Stimulated activated CD8-positive, alpha-beta memory T cell treated with anti-CD3 and anti-CD28 coated beads, Interleukin-15, amount 100 ng/mL, for 1 hour (primary cell): ENCODE results near the gene CCDC86.
"Not testable (repeated sequence)": the region's sequence is repeated elsewhere in the genome, so short reads cannot be mapped to it uniquely, and the experiment has no call there.

Source experiments
- DNase-seq: peaks from one replicate; pipeline ENCODE4 v3.0.0-alpha.2; 2020; ENCODE audit warnings: low read depth

Gene CCDC86, protein sequence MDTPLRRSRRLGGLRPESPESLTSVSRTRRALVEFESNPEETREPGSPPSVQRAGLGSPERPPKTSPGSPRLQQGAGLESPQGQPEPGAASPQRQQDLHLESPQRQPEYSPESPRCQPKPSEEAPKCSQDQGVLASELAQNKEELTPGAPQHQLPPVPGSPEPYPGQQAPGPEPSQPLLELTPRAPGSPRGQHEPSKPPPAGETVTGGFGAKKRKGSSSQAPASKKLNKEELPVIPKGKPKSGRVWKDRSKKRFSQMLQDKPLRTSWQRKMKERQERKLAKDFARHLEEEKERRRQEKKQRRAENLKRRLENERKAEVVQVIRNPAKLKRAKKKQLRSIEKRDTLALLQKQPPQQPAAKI

DNA sequence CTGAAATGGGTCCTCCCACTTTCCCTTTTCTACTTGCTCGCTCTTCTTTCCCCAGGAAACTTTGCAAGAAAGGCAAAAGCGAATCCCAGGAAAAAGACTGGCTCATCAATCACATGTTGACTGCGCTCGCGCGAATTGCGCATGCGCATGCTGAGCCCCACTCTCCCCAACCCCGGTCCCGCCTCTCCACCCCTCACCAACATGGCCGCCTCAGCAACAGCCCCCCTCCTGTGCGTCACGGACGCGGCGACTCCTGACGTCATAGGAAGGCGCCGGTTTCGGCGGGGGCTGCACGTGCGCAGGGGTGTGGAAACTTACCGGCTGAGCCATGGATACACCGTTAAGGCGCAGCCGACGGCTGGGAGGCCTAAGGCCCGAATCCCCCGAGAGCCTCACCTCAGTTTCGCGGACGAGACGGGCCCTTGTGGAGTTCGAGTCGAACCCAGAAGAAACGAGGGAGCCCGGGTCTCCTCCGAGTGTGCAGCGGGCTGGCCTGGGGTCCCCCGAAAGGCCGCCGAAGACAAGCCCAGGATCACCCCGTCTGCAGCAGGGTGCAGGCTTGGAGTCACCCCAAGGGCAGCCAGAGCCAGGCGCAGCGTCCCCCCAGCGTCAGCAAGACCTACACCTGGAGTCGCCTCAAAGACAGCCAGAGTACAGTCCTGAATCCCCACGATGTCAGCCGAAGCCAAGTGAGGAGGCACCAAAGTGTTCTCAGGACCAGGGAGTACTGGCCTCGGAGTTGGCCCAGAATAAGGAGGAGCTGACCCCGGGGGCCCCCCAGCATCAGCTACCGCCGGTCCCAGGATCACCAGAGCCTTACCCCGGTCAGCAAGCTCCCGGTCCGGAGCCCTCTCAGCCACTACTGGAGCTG, at the start of gene CCDC86:
CCDC86 (plus strand) TSS at position 317 of the 871 bp plus-strand sequence; CDS start at position 329, 12 bp downstream.
- DNase-seq = peak; percentile 99

DNA sequence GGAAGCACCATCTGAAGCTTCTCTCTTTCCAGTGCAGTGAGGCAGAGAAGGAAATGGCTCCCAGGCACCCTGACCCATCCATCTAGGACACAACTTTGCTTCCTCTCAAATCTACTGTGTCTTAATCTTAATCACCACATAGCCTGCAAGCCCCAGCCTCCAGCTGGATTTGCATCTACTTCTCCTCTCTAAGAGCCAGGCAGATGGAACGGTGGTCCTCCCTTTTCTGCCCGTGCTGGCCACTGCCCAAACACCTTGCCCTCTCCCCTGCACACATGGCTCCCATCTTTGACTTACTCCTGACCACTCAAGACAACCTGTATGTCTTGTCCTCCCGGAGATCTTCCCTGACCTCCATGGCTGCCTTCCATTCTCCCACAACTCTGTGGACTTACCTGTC, 49.4 kb upstream of the CCDC86 start:
- DNase-seq = no peak

DNA sequence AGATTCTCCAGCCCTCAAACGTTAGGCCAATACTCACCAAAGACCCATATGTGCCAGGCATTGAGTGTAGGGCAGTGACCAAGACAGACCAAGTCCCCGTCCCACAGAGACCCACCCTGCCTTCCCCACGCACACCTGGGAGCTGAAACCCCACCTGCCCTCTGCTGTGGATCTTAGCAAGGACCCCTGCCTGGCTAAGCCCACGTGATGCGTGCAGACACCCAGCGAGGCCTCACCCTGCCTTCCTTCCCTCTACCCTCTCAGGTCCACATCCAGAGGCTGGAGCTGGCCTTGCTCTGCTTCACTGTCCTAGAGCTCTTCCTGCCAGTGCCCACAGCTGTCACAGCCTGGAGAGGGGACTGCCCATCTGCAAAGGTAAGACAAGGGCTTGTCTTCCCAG, 46.6 kb upstream of the CCDC86 start:
- DNase-seq = no peak

DNA sequence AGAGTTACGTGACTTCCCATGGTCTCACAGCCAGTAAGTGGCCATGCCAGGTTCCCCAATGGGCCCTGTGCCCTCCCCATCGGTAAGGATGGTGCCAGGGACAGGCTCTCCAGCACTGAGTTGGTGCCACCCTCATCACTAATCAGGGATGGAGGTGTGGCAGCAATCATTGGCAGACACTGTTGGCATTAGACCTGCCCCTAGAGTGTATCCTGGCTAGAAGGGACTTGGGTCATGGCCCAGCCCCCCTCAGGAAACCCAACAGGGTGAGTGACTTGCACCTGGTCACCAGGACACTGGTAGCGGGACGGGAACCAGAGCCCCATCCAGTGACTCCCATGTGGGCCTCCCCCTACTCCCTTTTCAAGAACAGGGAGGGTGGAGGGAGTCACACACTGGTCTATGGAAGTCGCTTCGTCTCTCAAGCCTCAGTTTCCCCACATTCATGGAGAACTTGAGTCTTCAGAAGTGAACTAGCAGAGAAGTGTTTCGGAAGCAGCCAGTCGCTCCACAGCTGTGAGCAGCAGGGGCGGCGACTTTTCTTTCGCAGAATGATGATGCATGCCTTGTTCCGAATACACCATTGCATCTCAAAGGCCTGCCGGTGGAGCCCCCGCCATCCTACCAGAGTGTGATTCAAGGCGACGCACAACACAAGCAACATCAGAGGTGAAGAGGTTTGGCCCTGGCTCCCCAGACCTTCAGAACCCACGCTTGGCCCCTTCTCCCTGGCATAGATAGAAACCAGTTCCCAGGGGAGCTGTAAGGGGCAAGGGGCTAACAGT, 43.9 kb upstream of the CCDC86 start:
- no peak for DNase-seq

DNA sequence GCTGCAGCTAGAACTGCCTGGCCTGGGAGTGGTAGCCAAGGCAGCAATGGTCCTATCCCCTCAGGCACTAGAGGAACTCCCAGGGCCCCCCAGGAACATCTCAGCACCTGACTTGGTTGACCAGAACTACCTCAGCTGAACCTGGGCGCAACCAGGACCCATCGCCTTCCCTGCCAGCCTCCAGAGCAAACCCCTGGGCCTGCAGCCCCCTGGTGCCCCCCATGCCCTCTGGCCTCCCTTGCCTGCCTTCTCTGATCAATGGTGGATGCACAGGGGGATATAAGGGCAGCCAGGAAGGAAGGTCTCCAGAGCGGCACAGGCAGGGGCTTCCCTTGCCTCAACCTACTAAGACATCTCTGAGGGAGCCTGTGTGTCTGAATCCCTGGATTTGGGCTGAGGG, 43.3 kb upstream of the CCDC86 start:
- no peak for DNase-seq

DNA sequence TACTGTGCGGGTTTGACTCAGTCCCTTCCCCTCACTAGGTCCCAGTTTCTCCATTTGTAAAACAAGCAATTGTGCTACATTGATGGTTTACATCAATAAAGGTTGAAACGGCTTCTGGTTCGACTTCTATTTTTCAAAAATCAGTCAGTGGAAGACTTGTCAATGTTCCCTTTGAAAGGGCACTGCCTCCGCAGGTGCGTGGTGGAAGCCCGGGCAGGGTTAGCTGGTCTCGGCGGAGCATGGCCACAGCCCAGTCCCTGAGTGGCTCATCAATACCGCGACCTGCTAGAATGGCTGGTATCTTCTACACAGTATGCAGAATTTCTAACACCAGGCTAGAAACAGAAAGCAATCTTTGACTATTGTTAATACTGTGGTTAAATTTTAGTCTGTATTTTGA, 40.7 kb upstream of the CCDC86 start:
- DNase-seq = no peak

DNA sequence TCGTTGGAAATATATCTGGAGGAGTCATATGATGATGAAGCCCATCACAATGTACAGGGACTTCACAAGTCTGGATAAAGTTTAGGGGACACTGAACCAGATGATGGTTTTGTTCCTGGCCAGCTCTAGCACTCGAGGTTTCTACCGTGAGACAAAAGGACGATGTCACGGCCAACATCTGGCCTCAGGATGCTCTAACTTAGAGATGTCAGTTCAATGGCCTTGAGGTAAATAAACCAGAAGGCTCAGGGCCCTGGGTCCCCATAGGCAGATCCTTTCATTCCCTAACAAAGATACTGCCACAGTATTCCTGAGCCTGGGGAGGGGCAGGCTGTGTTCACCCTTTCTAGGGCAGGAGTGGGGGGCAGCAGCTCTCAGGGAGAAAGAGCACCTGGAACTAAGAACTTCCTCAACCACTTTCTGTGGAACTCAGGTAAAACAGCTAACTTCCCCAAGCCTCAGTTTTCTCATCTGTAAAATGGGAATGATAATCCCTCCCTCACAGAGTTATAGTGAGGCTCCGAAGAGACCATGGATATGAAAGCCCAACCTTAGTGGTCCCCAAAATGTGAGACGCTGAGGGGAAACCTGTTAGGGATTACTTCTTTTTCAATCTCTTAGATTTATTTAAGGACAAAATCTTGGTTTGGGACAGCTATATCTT, 38.5 kb upstream of the CCDC86 start:
- no peak for DNase-seq

DNA sequence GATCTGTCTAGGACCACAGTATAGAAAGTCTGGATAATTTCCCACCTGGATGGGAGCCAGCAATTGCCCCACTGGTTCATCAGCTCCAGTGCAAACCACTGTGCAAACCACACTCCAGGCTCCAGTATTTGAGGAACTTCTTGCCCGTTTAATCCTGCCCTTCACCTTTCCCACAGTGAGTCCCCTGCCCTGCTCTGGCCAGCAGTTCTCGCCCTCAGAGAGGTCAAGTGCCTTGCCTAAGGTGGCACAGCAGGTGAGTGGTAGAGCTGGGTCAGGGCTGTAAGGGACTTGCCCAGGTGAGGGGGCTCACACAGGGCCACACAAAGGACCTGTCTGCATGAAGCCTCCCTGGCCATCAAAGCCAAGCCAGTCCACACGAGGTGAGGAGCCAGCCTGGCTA, 32.7 kb upstream of the CCDC86 start:
- DNase-seq = no peak

DNA sequence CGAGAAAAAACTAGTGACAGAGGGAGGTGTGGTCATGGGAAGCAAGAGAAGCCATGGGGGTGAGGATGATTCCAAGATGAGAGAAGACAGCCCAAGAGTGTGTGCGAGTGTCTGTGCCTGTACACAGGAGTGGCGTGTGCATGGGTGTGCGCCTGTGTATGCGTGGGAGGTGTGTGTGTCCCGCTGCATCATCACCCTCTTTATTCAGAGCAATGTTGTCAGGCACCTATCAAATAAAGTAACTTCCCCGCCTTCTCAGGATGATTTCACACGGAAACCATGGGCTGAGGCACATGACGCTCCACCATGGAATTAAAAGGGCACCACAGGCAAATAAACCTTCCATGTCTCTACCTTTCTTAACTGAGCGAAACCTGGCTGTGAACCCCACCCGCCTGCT, 32.2 kb upstream of the CCDC86 start:
- no peak for DNase-seq

DNA sequence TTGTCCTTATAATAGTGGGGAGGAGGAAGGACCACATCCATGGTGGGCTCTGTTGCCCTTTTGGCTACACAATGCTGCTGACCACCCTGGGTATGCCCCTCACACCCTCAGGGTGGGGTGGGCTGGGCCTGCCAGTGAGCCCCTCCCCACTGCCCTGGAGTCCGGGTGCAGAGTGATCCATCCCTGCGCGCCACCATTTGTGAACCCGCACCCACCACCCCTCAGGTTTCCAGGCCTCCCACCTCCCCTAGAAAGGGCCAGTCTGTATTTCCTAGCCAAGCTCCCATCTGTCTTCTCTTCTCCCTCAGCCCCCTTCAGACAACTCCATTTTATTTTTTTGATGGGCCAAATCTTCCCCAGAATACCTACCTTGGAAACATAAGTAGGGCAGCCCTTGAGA, 31.8 kb upstream of the CCDC86 start:
- no peak for DNase-seq

DNA sequence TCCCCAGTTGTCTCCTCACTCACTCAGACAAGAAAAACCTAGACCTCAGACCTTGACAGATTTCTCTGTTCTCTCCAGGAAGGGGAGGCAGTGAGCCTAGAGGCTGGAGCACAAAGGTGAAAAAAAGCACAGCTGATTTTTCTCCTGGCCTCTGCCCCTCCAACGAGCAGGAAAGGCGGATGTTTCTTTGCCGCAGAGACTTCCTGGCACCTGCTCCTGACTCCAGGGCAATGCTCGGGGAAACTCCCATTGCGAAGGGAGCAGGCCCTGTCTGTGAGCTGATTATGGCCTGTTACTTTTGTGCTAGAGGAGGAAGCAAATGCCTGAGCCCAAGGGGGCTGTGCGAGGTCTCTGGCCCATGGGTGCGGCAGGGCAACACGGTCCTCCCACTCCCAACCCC, 31.3 kb upstream of the CCDC86 start:
- DNase-seq = no peak

DNA sequence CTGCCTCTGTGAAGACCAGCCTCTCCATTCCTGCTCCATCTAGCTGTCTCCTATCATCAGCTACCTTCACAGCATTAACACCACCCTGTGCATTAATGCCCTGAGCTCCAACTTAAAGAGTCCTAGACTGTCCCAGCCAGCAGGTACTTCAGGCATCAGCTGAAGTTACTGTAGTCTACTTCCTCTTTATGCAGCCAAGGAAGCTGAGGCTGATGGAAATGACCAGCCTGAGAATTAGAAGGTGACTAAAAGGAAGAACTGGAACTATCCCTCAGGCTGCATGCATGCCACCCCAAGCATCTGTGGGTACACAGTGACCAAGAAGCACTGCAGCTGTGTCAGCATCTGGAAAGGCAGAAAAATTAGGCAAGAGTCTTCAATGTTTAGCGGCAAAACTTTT, 28.6 kb upstream of the CCDC86 start:
- DNase-seq = no peak

DNA sequence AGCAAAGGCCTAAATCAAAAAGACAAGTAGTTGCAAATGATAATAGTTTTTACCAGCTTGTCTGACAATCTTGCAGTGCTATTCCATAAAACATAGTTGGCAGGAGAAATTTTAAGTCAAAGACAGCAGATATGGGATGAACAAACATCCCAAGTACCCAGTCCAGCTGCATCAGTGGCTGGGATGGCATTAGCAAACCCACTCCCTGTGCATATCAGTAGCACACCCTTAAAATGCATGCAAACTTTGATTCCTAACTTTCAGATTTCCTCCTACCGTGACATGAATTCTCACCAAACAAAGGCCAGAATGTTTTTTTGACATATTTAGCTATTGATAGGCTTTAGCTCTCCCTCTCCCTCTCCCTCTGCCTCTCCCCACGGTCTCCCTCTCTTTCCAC, 27.8 kb upstream of the CCDC86 start:
- DNase-seq = no peak

DNA sequence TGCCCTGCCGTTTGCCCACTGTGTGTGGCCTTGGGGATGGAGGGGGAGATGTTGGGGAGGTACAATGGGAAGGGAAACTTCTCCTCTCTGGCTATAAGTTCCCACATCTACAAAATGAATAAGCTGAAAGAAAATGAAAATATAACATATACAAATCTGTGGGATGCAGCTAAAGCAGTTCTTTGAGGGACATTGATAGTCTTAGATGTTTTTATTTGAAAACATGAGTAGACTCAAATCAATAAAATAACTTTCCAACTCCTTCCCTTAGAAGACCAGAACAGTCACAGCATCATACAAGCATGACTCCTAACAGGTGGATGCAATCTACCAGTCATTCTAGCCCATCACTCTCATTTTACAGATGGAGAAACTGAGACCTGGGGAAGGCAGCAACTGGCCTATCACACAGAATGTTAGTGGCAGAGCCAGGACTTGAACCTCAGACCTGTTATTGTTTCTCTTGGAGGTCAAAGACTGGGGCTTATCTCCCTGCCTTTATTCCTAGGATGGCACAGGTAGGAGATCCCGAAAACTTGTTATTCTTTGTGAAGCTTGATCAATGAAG, 25.2 kb upstream of the CCDC86 start:
- no peak for DNase-seq

DNA sequence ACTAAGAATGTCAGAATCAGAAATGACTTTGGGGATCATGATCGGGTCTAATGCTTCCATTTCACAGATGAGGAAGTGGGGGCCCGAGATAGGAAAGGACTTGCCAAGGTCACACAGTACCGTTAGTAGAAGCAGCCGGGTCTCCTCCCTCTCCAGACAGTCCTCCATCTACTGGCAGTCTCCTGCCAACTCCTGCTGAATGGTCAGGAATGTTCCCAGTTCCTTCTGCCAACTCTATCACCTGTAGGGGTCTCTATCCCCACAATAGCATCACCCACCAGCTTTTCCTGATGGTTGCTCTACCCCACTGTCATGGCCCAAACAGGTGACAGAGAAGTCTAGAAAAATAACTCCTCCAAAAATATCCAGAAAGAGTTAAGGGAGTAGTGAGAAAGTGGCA, 23.9 kb upstream of the CCDC86 start:
- DNase-seq = no peak

DNA sequence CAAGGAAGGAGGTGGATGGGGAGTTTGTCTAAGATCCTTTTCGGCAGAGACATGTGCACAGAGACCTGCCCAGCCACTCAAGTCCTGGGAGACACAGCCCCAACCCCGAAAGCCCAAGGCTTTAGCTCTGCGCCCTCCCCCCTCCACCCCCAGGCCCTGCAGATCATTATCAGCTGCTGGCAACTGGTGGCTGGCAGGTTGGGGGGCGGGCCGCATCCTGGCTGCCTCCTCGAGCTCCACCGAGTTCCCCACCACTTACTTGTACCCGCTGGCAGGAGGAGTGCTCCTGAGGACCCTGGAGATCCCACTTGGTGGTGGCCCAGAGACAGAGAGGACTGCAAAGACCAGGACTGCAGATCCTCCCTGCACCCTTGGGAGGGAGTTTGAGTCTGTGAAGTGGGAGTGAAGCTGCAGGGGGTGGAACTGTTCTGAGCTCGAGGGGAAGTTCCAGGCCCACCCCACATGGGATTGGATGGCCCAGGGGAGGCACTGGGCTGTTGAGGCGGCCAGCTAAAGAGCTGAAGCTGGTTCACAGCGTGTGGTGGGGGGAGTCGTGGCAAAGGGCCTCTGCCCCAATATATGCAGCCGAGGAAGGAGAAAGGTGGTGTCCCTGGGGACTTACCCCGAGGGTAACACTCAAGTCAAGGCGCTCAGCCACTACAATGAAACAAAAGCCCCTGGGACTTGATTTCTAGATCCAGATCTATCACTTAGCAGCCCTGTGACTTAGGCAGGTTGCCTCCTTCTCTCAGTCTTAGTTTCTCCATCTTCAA, 19.9 kb upstream of the CCDC86 start:
- DNase-seq = no peak

DNA sequence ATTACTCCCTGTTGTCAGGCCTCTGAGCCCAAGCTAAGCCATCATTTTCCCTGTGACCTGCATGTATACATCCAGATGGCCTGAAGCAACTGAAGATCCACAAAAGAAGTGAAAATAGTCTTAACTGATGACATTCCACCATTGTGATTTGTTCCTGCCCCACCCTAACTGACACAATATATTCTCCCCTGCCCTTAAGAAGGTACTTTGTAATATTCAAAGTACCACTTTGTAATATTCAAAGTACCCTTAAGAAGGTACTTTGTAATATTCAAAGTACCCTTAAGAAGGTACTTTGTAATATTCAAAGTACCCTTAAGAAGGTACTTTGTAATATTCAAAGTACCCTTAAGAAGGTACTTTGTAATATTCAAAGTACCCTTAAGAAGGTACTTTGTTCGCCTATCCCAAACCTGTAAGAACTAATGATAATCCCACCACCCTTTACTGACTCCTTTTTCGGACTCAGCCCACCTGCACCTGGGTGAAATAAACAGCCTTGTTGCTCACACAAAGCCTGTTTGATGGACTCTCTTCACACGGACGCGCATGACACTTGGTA, 18.1 kb upstream of the CCDC86 start:
- DNase-seq = not testable (repeated sequence)

DNA sequence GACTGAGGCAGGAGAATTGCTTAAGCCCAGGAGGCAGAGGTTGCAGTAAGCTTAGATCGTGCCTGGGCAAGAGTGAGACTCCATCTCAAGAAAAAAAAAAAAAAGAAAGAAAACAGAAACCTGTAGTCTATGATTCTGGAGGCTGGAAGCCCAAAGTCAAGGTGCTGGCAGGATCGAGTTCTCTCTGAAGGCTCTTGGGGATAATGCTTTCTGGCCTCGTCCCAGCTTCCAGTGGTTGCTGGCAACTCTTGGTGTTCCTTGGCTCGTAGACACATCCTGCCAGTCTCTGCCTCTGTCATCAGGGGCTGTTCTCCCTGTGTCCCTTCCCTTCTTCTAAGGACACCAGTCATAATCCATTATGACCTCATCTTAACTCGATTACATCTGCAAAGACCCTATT, 16.8 kb upstream of the CCDC86 start:
- no peak for DNase-seq

DNA sequence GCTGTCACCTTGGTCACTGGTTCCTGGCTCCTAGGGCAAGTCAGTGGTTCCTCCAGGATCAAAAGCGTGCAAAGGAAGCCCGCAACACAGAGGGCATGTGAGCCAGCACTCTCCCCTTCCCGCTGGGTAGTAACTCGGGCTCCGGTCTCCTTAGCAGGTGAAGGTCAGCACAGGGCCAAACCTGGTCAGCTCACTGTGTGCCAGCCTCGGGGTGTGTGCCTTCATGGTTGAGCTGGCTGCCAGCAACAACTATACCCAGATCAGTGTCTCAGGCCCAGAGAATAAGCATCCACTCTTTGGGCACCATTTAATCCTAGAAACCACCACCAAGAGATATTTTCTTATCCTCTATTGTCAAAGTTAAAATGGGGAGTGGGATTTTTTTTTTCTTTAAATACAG, 16.1 kb upstream of the CCDC86 start:
- no peak for DNase-seq

DNA sequence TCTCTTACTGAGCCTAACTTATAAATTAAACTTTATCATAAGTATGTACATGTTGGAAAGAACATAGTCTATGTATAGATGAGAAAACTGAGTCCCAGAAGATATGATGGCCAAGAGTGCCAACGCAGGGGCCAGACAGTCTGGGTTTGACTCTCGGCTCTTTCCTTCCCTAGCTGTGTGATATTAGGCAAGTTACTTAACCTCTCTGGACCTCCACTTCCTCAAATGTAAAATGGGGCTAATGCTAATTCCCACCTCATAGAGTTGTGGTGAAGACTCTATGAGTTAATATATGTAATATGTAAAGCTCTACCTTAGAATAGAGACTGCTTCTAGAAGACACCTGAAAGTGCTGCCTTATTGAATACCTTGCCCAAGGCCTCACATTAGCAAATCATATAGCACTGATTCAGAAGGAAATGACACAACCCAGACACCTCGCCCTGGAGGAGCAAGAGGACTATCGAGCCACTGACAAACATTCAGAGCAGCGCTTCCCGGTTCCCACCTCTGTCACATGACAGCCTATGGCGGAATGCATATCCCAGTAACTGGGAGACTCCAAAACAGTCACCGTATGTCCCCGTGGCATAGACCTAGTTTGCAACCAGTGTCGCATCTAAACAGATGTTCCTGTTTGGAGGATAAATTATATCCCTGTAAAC, 11.3 kb upstream of the CCDC86 start:
- no peak for DNase-seq
